Measurements from ENCODE around the gene LEKR1.
"Not testable (repeated sequence)": the region's sequence is repeated elsewhere in the genome, so short reads cannot be mapped to it uniquely, and the experiment has no call there.

Gene LEKR1

DNA sequence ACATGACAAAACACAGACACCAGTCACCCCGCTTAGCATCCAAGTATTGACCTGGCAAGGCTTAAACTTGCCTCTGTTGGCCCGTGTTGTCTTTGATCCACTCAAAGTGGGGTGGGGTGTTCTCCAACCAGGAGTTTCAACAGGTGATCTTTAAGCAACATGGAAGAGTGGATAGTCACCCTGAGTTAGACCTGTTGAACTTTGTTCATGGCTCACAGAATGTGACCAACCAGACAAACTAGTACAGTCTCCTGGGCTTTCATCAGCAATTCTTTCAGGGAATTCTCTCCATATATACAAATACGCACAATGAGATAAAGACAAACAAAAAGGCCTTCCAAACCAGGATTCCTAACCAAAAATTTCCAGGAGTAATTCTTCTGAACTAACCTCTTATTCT is 11.9 kb downstream of the LEKR1 start:
- DNase-seq, result no peak

DNA sequence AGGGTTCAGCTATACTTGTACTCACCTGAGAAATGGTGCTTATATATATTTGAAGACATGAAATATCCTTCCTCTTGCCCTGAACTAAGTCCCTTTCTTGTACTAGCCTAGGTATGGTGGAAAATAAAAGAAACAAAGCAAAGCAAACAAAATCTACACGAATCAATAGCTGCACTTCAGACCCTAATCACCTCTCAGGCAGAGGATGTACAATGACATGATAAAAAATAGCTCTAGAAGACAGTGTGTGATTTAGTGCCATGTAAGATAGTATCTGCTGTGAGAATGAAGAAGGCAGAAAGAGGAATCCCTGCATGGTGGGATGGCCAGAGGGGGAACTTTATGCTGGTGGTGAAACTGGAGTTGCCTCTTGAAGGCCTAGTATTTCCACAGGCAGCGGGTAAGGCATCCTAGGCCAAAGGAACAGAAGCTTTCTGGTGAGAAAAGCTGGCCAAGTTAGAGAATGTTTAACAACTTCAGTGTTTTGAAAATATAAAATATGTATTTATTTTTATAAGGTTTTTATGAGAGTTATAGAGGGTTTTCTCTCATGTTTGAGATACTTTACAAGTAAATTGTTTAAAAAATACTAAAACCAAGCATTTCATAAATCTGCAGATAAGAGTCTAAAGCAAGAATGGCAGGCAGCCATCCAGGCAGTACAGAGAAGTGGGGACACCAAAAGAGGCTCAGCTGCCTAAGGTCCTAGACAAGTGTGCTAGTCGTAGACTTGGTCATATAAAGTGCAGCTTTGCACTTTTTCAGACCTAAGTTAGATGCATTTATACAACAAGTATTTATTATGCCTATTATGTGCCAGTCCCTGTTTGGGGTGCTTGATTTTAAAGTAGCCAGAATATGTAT is 14.9 kb downstream of the LEKR1 start:
- no peak for DNase-seq

DNA sequence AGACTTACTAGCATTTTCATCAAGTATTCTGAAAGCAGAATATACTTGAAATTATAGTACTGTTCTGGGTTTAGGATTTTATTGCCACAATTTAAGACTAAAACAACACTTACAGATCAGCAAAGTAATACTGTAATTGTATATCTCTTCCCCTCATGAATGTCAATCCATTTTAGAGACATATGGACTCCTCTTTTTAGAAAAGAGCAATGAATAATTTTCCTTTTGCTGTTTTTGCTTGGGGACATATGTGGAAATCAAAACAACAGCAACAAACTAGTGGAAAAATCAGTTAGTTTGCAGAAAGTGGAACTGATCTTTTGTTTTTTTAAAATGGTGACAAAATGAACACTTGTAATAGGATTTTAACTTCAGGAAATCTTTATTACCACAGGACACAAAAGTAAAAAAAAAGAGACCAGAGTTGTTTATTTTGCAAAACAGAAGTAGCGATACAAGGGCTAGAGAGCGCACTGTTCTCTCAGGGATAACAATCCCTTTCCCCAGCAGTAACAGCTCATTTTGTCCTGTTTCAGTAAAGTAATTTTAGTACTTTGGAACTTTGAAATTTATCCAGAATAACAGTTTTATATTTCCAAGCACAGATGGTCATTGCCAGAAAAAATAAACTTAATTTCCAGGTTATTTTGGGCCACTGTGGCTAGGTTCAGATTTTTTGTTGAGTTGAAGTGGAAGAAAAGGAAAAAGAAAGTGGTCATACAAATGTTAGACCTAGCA is 17.1 kb downstream of the LEKR1 start:
- no peak for DNase-seq

DNA sequence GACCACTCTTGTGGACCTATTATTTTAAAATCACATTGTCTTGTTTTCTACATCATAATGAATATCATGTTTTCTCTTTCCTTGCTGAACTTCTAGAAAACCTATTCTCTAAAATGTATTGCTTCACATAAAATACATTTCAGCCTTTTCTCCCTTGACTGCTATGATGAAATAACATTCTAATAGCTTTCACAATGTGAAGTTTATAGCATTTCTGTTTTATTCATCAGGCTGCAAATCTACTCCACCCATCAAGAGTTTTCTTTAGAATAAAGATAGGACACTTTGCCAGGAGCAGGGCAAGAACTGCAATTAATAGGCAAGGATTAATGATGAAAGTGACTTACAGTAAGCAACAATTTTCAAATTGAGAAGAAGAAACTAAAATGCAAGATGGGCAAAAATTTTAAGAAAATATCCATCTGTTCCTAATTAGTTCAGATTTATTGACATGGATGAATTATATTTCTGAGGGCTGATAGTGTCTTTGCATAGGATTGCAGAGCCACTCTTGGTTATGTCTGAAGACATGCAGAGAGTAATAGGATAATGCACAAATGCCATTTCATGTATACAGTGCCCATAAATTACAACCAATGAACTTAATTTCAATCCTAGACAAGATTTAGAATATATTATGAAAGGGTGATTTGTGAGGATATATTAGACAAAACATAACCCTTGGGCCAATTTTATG is 21.7 kb downstream of the LEKR1 start:
- DNase-seq, result no peak

DNA sequence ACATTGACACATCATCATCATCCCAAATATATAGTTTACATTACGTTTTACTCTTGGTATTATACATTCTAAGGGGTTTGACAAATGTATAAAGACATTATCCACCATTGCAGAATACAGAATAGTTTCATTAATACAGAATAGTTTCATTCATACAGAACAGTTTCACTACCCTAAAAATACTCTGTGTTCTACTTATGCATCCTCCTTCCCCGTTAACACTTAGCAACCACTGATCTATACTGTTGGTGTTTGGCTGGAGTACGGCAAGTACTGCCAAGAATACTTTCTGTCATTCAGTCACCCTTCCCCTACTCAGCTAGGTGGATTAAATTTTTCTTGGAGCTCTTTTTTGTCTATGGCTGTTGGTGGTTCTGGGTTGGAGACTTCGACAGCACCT is 33.4 kb downstream of the LEKR1 start:
- DNase-seq, result no peak

DNA sequence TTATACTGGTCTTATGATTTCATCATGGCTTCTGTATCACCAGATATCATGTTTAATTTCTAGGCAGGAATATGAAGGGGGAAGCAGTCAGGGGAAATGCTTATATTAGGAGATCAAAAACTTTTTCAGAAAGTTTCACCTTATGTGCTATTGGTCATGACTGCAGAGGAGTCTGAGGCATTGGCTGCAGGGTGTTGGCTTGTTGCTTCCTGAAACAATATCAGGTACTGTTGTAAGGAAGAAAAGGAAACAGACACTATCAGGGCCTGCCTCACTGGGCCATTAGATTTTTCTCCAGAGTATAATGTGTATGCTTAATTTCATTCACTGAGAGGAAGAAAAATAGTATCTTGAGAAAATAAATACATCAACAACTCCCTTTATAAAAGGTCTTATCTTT is 34.7 kb downstream of the LEKR1 start:
- DNase-seq, result no peak

DNA sequence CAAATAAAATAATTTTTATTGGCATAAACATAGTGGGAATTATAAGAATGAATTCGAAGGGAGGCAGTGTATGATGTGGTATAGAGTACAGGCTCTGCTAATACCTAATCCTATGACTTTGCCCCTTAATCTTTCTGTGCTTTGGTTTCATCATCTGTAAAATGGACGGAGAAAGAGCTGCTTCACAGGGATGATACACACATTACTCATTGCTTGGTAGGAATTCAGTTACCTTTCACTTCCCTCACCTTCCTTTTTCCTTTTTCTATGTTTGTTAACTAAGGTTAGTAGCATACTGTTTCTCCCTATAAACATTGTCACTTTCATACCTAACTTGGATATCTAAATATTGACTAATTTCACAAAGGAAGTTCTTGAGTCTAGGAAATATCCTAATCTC is 36.2 kb downstream of the LEKR1 start:
- no peak for DNase-seq

DNA sequence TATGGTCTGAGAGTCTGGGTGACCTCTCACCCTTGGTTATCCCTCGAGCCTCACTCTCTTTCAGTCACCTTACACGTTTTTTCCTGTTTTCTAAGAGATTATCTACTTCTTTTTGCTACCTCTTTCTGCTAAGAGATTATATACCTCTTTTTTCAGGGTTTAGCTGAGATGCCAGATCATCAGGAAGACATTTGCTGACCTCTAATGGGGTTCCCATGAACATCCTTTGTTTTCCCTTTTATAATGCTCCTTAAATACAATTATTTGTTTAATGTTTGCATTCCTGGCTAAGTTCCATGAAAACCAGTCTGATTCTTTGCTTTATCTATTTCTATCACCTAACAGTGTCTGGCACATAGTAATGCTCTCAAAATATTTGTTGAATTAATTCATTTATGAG is 39.6 kb downstream of the LEKR1 start:
- no peak for DNase-seq

DNA sequence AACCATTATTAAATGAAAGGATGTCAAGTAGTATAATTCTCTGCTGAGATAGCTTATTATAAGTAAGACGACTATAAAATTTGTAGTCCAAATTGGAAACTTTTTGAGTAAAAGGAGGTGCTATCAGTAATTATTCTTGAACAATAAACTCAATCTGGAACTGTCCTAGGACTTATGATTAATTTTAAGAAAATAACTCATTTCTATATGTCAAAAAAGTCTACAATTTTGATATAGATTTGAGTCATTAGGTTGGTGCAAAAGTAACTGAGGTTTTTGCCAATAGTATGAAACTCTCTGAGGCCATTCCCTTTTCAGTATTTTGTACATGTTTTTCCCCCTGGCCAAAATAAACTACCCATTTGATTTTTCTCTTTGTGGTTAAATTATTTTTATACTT is 41.0 kb downstream of the LEKR1 start:
- no peak for DNase-seq

DNA sequence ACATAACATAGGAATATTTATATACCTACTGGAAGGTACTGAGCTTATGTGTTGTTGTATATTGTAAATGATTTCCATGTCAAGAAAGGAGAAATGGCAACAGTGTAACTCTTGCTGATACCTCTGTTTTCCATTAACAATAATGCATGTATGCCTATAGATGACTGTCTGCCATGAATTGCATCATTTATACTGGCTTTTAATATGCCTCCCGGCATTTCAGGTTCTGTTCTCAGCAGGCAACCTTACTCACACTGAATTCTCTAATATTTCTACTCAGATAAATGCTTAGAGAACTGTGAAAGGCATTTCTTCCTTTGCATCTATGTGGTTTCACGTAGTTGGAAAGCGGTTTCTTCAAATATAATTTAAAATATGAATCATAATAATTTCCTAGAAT is 41.8 kb downstream of the LEKR1 start:
- no peak for DNase-seq

DNA sequence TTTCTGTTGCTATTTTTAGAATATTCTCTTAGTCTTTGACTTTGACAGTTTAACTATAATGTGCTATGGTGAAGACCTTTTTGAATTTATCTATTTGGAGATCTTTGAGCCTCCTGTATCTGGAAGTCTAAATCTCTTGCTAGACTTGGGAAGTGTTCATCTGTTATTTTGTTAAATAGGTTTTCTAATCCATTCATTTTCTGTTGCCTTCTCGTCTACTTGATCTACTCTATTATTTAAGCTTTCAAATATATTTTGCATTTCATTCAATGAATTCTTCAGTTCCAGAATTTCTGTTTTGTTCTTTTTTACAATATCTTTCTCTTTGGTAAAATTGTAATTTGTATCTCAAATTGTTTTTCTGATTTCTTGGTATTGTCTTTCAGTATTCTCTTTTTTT is 47.8 kb downstream of the LEKR1 start:
- DNase-seq, result no peak

DNA sequence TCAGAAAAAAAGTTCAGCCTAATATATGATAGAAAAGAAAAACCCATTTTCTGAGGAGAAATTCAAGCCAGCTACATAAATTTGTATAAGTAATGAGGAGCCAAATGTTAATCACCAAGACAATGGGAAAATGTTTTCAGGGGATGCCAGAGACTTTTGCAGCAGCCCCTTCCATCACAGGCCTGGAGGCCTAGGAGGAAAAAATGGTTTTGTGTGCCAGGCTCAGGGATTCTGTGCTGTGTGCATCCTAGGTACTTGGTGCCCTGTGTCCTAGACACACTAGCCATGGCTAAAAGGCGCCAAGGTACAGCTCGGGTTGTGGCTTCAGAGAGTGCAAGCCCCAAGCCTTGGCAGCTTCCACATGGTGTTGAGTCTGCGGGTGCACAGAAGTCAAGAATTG is 53.3 kb downstream of the LEKR1 start:
- not testable (repeated sequence) for DNase-seq

DNA sequence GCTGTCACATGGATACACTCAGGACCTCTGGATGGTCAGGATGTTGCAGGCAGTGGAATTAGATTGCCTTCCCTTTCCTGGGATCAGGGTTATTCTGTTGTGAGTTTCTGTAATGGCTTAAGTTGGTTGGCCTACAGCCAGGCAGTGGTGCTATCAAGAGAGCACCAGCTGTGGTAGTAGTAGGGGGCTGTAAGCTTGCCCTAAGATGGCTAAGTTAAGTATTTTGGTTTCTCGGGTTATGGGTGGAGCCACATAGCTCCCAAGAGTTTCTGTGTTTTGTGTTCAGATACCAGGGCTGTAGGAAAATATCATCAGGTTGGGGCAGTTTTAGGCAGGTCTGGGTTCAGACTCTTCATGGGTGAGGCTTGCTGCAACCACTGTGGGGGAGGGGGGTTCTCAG is 59.6 kb downstream of the LEKR1 start:
- no peak for DNase-seq

DNA sequence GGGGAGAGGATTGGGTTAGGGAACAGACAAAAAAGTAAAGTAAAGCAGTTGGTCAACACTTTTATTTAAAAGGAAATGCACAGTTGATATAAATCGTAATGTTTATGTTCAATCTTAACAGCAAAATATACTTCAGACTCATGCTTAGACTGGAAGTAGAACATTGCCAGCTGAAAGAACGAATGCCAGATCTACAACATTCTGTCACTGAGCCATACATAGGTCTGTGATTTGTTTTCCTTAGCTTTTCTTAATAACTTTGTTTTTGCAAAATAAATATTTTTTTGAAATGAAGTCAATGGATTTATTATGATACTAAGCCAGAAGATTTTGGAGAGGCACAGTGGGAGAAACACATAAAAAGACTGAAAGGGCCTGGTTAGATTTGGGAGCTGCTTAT is 62.0 kb downstream of the LEKR1 start:
- DNase-seq, result no peak

DNA sequence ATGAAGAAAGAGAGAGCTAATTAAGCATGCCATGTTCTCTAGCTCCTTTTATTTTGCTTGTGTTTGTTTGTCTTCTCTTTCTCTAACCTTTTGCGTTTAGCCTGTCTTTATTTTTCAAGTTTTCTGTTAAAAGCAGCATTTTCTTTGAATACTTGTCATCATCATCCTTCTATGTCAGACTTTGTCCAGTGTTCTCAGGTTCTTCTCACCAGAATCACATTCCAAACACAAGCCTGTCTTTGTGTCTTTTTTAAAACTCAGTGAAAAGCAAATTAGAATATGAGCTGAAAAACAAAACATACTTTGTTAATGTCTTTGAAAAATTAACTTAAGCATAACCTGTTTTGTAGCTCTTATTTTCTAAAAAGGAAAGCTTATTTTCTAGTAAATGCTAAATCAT is 62.4 kb downstream of the LEKR1 start:
- DNase-seq, result no peak

DNA sequence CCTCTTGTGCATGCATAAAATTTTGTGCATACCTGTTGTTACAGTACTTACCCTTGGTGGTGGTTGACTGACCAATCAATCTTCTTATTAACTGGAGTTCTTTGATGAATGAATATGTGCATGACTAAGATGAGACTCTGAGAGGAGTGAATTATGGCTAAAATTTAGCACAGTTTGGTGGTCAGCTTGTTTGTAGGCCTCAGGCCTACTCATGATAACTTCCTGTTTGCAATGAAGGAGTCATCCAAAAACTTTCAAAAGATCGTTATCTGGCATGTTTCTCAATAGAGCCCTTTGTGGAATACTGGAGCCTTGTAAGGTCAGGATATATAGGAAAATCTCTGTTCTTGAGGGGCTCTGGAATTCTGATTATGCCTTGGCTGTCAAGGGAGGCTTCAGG is 66.5 kb downstream of the LEKR1 start:
- DNase-seq, result no peak

DNA sequence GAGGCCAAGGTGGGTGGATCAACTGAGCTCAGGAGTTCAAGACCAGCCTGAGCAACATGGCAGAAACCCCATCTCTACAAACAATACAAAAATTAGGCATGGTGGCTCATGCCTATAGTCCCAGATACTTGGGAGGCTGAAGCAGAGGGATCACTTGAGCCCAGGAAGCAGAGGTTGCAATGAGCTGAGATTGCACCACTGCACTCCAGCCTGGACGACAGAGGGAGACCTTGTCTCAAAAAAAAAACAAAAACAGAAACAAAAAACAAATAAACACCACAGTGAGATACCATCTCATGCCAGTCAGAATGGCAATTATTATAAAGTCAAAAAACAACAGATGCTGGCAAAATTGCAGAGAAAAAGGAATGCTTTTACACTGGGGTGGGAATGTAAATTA is 69.2 kb downstream of the LEKR1 start:
- DNase-seq, result not testable (repeated sequence)

DNA sequence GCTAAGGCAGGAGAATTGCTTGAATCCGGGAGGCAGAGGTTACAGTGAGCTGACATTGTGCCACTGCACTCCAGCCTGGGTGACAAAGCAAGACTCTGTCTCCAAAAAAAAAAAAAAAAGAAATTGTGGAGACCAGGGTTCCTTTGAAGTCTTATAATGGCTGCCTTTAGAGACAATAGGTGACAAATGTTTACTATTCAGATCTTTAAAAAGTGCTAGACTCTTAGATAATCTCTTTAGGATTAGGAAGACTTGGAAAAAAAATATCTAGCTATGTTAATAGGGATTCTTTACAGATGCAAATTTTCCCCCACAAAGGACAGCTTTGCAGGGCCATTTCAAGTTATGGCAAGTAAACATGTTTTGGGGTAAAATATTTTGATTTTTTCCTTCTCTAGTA is 71.7 kb downstream of the LEKR1 start:
- not testable (repeated sequence) for DNase-seq

DNA sequence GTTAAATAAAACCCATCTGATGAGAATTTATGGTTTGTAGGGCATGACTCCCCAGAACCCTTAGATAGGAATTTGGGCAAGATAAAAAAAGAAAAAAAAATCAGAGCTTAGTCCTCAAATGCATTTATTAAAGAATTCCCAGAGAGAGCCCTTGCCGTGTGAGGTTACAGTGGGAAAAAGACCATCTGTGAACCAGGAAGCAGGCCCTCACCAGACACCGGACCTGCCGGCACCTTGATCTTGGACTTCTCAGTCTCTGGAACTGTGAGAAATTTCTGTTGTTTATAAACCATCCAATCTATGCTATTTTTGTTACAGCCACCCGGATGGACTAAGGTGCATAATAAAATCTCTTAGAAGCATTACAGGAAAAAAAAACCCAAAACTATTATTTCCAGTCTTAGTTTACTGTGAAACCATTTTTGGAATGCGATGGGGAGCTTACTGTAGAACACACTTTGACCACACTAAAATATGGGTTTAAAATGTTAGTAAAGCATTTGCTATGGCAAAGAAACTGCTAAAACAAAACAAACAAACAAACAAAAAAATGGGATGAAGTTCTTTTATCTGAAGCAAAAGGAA is 72.2 kb downstream of the LEKR1 start:
- no peak for DNase-seq

DNA sequence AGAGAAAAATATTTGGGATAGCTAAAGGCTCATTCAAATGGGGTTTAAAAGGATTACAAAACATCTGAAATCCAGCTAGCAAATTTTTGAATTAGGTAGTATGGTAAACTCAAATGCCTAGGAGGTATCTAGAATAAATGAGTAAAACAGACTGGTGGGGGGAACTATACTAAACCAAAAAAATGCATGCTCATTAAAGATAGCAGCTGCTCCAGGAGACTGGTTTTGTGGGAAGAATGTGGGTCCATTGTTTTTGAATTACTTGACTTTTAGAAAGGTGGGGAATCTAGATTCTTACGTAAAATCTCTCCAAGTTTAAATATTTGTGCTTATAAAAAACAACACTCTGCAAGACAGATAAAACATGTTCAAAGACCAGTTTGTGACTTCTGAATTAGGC is 73.8 kb downstream of the LEKR1 start:
- no peak for DNase-seq

DNA sequence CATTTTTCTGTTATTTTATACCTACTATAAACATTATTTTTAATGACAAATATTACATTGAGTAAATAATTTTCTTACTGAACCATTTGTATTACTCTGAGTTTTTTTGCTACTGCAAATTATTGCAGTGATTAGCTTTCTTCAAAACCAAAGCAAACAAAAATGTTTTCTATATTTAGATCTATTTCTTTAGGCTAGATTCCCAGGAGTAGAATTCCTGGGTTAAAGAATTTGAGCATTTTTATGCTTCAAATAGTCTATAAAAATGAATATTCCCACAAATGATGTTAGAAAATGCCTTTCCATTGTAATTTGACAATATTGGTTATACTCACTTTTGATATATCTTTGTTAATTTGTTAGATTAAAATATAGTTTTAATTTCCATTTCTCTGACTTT is 76.8 kb downstream of the LEKR1 start:
- no peak for DNase-seq

DNA sequence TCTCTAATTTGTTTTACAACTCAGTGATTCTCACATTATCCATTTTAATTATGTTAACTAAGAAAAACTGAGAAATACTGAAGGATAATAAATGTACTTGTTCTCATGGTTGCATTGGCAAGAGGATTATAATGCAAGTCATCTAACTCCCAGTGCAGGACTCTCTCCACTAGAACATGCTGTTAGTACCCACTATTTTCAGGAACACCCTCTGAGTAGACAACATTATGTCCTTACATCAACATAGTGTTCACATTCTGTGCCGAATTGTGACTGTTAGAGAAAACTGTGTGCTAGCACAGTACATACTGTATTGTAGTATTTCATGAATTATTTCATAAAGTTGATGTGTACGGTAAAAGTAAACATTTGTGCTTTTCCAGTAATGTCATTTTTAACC is 80.1 kb downstream of the LEKR1 start:
- DNase-seq, result no peak

DNA sequence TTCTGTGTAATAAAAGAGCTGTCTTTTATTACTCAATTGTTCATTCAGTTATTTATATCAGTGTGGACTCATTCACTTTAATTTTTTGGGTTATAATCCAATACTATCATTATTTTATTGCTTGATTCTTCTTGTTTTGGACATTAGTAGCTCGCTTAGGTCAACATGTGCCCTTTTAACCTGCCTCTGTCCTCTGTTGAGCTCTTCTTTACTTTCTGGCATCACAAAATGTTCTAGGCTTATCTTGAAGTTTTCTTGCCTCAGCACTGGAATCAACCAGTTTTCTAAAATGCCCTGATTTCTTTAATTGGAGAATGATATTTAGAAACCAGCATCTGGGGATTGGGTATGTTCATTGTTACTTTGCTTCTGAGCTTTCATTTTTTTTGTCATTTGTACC is 82.2 kb downstream of the LEKR1 start:
- no peak for DNase-seq

DNA sequence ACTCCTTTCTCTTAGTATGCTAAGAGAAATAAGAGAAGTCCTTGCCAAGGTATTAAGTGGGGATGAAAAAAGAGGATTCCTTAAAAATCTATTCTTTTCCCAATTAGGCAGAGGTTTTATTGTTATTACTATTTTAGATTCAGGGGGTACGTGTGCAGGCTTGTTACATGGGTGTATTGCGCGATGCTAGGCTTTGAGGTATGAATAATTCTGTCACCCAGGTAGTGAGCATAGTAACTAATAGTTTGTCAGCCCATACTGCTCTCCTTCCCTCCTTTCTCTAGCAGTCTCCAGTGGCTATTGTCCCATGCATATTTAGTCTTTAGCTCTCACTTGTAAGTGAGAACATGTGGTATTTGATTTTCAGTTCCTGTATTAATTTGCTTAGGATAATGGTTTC is 83.9 kb downstream of the LEKR1 start:
- no peak for DNase-seq

Measured in NCI-H2107 (cell line).